Measurements from ENCODE around the gene ADM. TPM values are rescaled to one million over a fixed set of nuclear protein-coding genes. Genes with fewer than 3 reads are reported as not detected.

The ADM gene
- total and polyA plus RNA-seq, 8 donors = 7.3 to 51.4 (median 12.0) TPM

DNA sequence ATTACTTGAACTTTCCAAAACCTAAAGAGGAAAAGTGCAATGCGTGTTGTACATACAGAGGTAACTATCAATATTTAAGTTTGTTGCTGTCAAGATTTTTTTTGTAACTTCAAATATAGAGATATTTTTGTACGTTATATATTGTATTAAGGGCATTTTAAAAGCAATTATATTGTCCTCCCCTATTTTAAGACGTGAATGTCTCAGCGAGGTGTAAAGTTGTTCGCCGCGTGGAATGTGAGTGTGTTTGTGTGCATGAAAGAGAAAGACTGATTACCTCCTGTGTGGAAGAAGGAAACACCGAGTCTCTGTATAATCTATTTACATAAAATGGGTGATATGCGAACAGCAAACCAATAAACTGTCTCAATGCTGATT lies 2.1 kb downstream of the ADM start:
- DNase-seq = no peak
- peak overlapping the region; percentile 37 to 60 for H3K4me3 ChIP-seq
- ATAC-seq = no peak
- H3K36me3 ChIP-seq = peaks cover 0 to 14% of the 10 kb centered on the region in 2 donors
- peaks cover 0 to 38% of the 10 kb centered on the region in 2 donors for H3K27me3 ChIP-seq
- peak overlapping the region; percentile 36 to 94 for H3K27ac ChIP-seq
- TF ChIP-seq, protein P1, sequence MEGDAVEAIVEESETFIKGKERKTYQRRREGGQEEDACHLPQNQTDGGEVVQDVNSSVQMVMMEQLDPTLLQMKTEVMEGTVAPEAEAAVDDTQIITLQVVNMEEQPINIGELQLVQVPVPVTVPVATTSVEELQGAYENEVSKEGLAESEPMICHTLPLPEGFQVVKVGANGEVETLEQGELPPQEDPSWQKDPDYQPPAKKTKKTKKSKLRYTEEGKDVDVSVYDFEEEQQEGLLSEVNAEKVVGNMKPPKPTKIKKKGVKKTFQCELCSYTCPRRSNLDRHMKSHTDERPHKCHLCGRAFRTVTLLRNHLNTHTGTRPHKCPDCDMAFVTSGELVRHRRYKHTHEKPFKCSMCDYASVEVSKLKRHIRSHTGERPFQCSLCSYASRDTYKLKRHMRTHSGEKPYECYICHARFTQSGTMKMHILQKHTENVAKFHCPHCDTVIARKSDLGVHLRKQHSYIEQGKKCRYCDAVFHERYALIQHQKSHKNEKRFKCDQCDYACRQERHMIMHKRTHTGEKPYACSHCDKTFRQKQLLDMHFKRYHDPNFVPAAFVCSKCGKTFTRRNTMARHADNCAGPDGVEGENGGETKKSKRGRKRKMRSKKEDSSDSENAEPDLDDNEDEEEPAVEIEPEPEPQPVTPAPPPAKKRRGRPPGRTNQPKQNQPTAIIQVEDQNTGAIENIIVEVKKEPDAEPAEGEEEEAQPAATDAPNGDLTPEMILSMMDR (IDR thresholded peaks at IDR 0.05) = no peak
- H3K9me3 ChIP-seq = no peaks in the 10 kb centered on the region
- H3K4me1 ChIP-seq = peaks cover 27 to 70% of the 10 kb centered on the region in 2 donors
- intact Hi-C loops (cut with DNase I) = loop anchor here (5.0 to 10.0 kb wide), 3 partner anchors 100 to 552 kb away; no protein-coding TSS in a partner anchor

DNA sequence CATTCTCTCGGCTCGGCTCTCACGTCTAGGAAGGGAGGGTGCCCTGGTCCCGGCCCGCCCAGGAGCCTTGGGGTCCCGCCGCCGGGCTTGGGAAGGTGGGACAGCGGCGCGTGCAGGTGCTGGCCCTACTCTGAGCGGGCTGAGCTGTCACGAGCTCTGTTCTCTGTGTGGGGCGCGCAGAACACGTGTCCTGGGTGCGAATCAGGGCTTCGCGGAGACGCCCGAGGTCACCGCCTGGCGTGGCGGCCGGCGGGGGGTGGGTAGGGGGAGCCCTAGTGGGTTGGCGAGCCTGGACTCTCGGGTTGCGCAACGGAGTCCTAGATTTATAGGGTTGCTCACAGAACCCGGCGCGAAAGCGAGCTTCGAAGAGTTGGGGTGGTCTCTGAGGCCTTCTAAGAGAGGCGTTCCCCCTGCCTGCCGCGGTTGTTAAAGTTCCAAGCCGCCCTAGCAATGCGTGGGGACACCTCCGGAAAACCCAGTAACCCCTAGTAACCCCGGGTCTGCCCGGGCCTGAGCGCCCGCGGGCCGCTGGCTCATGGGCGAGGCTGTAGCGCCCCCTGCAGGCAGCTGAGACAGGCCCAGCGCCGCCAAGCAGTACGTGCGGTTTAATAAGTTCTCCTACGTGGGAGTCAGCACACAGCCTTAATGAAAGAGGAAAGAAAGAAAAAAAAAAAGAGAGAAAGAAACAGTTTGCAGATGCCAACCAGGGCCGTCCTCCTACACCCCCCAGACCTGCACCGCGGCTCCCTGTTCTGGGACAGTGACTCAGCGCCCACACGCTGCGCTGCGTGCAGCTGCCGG lies 2.7 kb downstream of the ADM start:
- intact Hi-C loops (cut with DNase I) = loop anchor here (5.0 to 10.0 kb wide), 3 partner anchors 100 to 553 kb away; no protein-coding TSS in a partner anchor
- Histone ChIP-seq H3K27me3 (peaks cover 0 to 38% of the 10 kb centered on the region in 2 donors), H3K27ac (peak overlapping the region; percentile 36 to 94), H3K36me3 (peaks cover 0 to 14% of the 10 kb centered on the region in 2 donors), H3K4me1 (peaks cover 27 to 65% of the 10 kb centered on the region in 2 donors), H3K9me3 (no peaks in the 10 kb centered on the region), H3K4me3 (peak overlapping the region; percentile 37 to 60)
- TF ChIP-seq, protein P1 (IDR thresholded peaks at IDR 0.05) = peak; percentile 97 to 98
- DNase-seq = peak; percentile 88 to 96 (median 88)
- ATAC-seq = peak; percentile 66

DNA sequence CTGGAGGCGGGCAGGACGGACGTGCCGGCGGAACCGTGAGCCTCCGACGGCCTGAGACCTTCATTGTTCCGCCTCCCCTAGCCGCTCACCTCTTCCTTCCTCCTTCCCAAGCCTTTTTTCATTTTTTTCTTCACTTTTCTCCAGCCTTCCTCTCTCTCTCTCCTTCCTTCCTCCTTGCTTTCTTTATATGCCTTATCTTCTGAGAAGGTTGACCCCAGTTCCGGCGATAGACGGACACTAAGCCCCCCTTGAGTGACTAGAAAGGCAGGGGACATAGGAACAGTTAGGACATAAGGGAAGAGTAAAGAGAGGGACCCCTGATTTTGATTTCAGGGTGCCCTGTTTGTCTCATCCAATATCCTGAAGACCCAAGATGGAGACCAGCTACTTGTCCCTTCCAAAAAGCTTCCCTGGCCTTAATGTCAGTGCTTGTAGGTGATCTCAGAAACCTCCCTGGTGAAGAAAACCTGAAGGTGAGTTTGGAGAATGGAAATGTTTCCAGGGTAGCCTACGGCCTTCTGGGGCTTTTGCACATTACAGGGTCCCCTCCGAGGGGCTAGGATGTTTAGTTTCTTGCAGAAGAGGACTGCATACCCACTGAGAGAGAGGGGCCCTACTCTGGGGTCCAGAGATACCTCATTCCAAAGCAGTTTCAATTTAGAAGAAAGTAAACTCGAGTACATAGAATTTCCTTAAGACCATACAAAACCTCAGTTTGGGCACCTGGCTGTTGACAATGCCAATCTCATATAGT lies 3.5 kb downstream of the ADM start:
- intact Hi-C loops (cut with DNase I) = loop anchor here (5.0 to 10.0 kb wide), 3 partner anchors 101 to 554 kb away; no protein-coding TSS in a partner anchor
- peak overlapping the region in 1 of 2 donors; percentile 94 for H3K27ac ChIP-seq
- H3K36me3 ChIP-seq = peaks cover 0 to 14% of the 10 kb centered on the region in 2 donors
- no peak for DNase-seq
- peak overlapping the region; percentile 37 to 60 for H3K4me3 ChIP-seq
- peaks cover 25 to 65% of the 10 kb centered on the region in 2 donors for H3K4me1 ChIP-seq
- H3K9me3 ChIP-seq = no peaks in the 10 kb centered on the region
- peaks cover 0 to 38% of the 10 kb centered on the region in 2 donors for H3K27me3 ChIP-seq
- no peak for ATAC-seq
- TF ChIP-seq, protein P1 (IDR thresholded peaks at IDR 0.05) = no peak

DNA sequence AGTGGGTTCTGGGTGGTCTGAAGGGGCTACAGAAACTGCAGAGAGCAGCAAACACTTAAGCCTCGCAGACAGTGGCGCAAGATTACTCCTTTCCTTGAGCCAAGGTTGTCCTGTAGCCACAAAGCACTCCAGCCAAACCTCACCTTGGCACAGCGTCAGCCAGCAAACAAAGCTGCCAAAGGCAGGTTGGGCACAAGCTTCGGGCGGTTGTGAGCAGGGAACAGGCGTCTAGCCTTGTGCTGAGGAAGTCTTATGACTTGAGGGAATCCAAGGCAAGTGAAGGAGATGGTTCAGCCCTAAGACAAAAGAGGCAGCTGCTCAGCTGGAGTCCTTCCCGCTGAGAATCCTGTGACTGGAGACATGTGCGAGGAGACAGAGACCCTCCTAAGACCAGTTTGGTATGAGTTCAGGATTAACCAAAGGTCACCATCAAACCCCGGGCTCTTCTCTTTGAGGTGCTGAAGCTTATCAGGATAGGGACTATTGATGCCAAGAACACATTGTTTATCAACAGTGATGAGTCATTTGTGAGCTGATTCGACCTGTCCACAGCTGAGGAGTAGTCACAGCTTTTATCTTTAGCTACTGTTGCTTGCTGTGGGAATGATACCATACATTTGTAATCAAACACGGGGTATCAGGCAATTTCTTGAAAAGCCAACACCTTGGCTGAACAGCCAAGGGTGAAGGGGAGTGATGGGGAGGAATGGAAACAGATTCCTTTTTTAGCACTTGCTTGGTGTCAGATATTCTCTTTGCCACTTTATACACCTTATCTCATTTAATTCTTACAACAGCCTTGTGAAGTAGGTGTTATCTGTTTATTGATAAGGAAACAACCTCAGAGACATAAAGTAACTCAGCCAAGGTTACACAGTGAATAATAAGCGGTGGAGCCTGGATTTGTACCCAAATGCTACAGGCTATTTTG lies 4.6 kb downstream of the ADM start:
- Histone ChIP-seq H3K9me3 (no peaks in the 10 kb centered on the region), H3K36me3 (peaks cover 0 to 14% of the 10 kb centered on the region in 2 donors), H3K4me3 (no peak overlapping the region), H3K27ac (peak overlapping the region; percentile 5 to 94), H3K27me3 (peaks cover 0 to 33% of the 10 kb centered on the region in 2 donors), H3K4me1 (peaks cover 15 to 54% of the 10 kb centered on the region in 2 donors)
- intact Hi-C loops (cut with DNase I) = loop anchor here (5.0 to 10.0 kb wide), 3 partner anchors 102 to 555 kb away; no protein-coding TSS in a partner anchor
- ATAC-seq (peak; percentile 23), DNase-seq (peak in 2 of 4 donors; percentile 74 to 86)
- TF ChIP-seq, protein P1 (IDR thresholded peaks at IDR 0.05) = no peak

All from left lung (tissue), 10 donors.